Smooth muscle cell of trachea (primary cell): ENCODE data around the gene MTARC1. TPM values are rescaled to one million over a fixed set of nuclear protein-coding genes. Genes with fewer than 3 reads are reported as not detected.

Experiments used
- total RNA-seq: library from RNA; depleted of rRNA; stranded (reverse); fragments of >200 nt; gene quantifications from 2 replicates; pipeline ENCODE4 v1.2.1, GENCODE V29; 2014

The MTARC1 gene
- 1.2 and 3.0 TPM in 2 replicates for total RNA-seq

DNA sequence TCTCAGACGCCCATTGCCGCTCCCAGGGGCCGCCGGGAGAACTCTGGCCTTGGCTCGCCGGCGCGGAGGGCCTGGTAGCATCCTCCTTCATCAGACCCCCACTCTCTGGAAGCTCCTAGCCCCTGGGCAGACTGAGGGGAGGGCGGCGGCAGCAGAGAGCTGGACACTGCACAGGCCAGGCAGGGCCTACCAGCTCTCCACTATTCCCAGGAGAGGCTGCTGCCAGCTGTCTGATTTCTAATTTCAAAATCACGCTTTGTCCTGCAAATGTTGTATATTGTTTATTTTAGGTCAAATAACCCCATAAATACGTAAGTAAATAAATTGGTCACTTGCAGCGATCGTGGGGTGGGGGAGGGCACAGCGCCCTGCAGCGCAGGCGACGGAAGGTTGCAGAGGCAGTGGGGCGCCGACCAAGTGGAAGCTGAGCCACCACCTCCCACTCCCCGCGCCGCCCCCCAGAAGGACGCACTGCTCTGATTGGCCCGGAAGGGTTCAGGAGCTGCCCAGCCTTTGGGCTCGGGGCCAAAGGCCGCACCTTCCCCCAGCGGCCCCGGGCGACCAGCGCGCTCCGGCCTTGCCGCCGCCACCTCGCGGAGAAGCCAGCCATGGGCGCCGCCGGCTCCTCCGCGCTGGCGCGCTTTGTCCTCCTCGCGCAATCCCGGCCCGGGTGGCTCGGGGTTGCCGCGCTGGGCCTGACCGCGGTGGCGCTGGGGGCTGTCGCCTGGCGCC is at the start of gene MTARC1:
Gene MTARC1, plus strand, starts transcription at position 577 of the 732 bp plus-strand sequence. Its CDS starts 32 bp downstream, at position 609.

DNA sequence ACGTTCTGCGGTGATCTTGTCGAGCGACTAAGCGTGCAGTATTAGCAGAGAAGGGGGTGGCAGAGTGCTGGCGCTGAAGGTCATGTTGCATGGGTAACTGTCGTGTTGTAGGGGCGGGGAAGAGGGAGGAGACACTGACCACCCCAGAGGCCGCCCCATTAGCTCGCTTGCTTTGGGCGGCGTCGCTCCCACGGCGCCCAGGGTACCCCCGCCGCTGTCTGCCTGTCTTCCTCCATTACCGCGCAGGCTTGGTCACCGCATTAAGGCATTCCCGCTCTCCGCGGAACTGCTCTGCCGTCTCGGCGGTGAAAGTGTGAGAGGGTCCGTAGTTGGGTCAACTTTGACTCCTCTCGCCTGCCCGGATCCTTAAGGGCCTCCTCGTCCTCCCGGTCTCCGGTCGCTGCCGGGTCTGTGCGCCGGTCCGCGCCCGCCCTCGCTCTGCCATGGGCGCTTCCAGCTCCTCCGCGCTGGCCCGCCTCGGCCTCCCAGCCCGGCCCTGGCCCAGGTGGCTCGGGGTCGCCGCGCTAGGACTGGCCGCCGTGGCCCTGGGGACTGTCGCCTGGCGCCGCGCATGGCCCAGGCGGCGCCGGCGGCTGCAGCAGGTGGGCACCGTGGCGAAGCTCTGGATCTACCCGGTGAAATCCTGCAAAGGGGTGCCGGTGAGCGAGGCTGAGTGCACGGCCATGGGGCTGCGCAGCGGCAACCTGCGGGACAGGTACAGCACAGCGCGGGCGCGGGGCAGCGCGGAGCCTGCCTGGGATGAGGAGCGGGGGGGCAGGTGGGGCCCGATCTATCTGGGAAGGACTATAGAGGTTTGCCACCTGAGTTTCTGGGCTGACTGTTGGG is 38.4 kb upstream of the MTARC1 start, which contains the start of gene MTARC2:
Gene MTARC2, plus strand, starts transcription at position 234 of the 846 bp plus-strand sequence. Its CDS starts 210 bp downstream, at position 444.

Other genes with a start within 250 kb of the MTARC1 start
- gene C1orf115, start 96.5 kb upstream of the MTARC1 start, total RNA-seq, result 0.50 and 0.87 TPM in 2 replicates
- 6.1 and 14.2 TPM in 2 replicates for gene MTARC2, start 38.6 kb upstream of the MTARC1 start, total RNA-seq
- gene HLX, start 92.5 kb downstream of the MTARC1 start, total RNA-seq, result 2.6 and 8.9 TPM in 2 replicates